Amniotic epithelial cell (primary cell): Measurements from ENCODE around the gene ATP1A1.

Experiments used
- DNase-seq: peaks from one replicate; pipeline ENCODE4 v3.0.0-alpha.2; 2010; ENCODE audit warnings: low read depth

The ATP1A1 gene

GRCh38 chr1:116372651-116373430 lies at the start of gene ATP1A1:
Gene ATP1A1 (plus strand): TSS chr1:116373244. CDS start chr1:116373512, 268 bp downstream.
- DNase-seq, result peak; percentile 78

GRCh38 chr1:116323491-116323890 lies 49.6 kb upstream of the ATP1A1 start:
- no peak for DNase-seq

- no peak for DNase-seq
These were observed 48.6 kb upstream of the ATP1A1 start for GRCh38 chr1:116324411-116324810.

GRCh38 chr1:116325104-116325503 lies 47.9 kb upstream of the ATP1A1 start:
- no peak for DNase-seq

GRCh38 chr1:116325922-116326321 lies 47.1 kb upstream of the ATP1A1 start:
- no peak for DNase-seq

GRCh38 chr1:116326486-116326885 lies 46.6 kb upstream of the ATP1A1 start:
- DNase-seq, result no peak

GRCh38 chr1:116328671-116329070 lies 44.4 kb upstream of the ATP1A1 start:
- DNase-seq, result no peak

GRCh38 chr1:116329524-116330341 lies 43.3 kb upstream of the ATP1A1 start:
- DNase-seq, result no peak

- DNase-seq, result no peak
These were observed 42.7 kb upstream of the ATP1A1 start for GRCh38 chr1:116330342-116330652.

- DNase-seq, result no peak
These were observed 42.2 kb upstream of the ATP1A1 start for GRCh38 chr1:116330846-116331245.

- no peak for DNase-seq
These were observed 41.5 kb upstream of the ATP1A1 start for GRCh38 chr1:116331523-116331922.

GRCh38 chr1:116332451-116332850 lies 40.6 kb upstream of the ATP1A1 start:
- DNase-seq, result no peak

GRCh38 chr1:116333171-116334014 lies 39.7 kb upstream of the ATP1A1 start:
- no peak for DNase-seq

- no peak for DNase-seq
These were observed 39.0 kb upstream of the ATP1A1 start for GRCh38 chr1:116334015-116334547.

- DNase-seq, result no peak
These were observed 38.0 kb upstream of the ATP1A1 start for GRCh38 chr1:116334868-116335635.

GRCh38 chr1:116335850-116336624 lies 37.0 kb upstream of the ATP1A1 start:
- DNase-seq, result no peak

GRCh38 chr1:116337398-116337797 lies 35.6 kb upstream of the ATP1A1 start:
- no peak for DNase-seq

- DNase-seq, result no peak
These were observed 34.6 kb upstream of the ATP1A1 start for GRCh38 chr1:116338400-116338799.

GRCh38 chr1:116340506-116341231 lies 32.4 kb upstream of the ATP1A1 start:
- peak; percentile 40 for DNase-seq

- no peak for DNase-seq
These were observed 30.0 kb upstream of the ATP1A1 start for GRCh38 chr1:116343019-116343418.
